ENCODE data around the gene MAST4.

MAST4 gene

GRCh38 chr5:67013719-67014118 lies 417.5 kb downstream of the MAST4 start:
- no peak for TF ChIP-seq EZH2phosphoT487 (IDR thresholded peaks at IDR 0.05; ENCODE audit: low read depth)
- TF ChIP-seq, protein P1, sequence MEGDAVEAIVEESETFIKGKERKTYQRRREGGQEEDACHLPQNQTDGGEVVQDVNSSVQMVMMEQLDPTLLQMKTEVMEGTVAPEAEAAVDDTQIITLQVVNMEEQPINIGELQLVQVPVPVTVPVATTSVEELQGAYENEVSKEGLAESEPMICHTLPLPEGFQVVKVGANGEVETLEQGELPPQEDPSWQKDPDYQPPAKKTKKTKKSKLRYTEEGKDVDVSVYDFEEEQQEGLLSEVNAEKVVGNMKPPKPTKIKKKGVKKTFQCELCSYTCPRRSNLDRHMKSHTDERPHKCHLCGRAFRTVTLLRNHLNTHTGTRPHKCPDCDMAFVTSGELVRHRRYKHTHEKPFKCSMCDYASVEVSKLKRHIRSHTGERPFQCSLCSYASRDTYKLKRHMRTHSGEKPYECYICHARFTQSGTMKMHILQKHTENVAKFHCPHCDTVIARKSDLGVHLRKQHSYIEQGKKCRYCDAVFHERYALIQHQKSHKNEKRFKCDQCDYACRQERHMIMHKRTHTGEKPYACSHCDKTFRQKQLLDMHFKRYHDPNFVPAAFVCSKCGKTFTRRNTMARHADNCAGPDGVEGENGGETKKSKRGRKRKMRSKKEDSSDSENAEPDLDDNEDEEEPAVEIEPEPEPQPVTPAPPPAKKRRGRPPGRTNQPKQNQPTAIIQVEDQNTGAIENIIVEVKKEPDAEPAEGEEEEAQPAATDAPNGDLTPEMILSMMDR (IDR thresholded peaks at IDR 0.05; ENCODE audit: low read depth, low read length) = no peak
- Histone ChIP-seq H3K36me3 (replicated peaks; ENCODE audit: low read depth, low read length) (no peaks in the 10 kb centered on the region), H4K20me1 (ENCODE audit: insufficient read depth, low read length) (no peaks in the 10 kb centered on the region), H3K9me3 (ENCODE audit: insufficient read depth, low read length) (no peaks in the 10 kb centered on the region), H3K79me2 (ENCODE audit: low read length) (no peaks in the 10 kb centered on the region), H3K27ac (ENCODE audit: low read length) (no peak overlapping the region), H3K4me3 (ENCODE audit: low read length) (no peak overlapping the region), H3K27me3 (ENCODE audit: low read depth, low read length) (no peaks in the 10 kb centered on the region), H3K4me1 (ENCODE audit: low read length) (no peaks in the 10 kb centered on the region), H3K9ac (ENCODE audit: low read length) (no peak overlapping the region), H3K4me2 (ENCODE audit: low read length) (no peak overlapping the region), H2AFZ (ENCODE audit: low read depth, low read length) (no peak overlapping the region)

DNA sequence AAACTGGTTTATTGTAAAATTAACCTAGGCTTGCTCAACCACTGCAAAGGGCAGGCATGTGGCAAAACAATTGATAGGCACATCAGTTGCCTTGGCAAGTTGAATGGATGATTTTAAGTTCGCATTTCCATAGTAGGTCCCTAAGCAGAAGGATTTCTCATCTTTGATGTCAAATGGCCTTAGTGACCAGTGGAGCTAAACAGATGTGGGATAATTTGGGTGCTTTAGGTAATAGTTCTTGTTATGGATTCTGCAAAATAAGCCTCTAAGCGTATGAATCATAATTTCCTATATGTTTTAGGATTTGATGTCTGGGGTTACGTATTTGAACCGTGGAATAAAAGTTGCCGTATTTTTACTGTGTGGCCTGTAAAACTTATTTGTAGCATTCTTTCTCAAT lies 418.0 kb downstream of the MAST4 start:
- no peaks in the 10 kb centered on the region for H3K79me2 ChIP-seq (ENCODE audit: low read length)
- H2AFZ ChIP-seq (ENCODE audit: low read depth, low read length) = no peak overlapping the region
- H3K36me3 ChIP-seq (replicated peaks; ENCODE audit: low read depth, low read length) = no peaks in the 10 kb centered on the region
- no peak overlapping the region for H3K9ac ChIP-seq (ENCODE audit: low read length)
- no peaks in the 10 kb centered on the region for H4K20me1 ChIP-seq (ENCODE audit: insufficient read depth, low read length)
- H3K27me3 ChIP-seq (ENCODE audit: low read depth, low read length) = no peaks in the 10 kb centered on the region
- no peaks in the 10 kb centered on the region for H3K9me3 ChIP-seq (ENCODE audit: insufficient read depth, low read length)
- no peak overlapping the region for H3K4me3 ChIP-seq (ENCODE audit: low read length)
- TF ChIP-seq, protein P1 (IDR thresholded peaks at IDR 0.05; ENCODE audit: low read depth, low read length) = no peak
- no peak for TF ChIP-seq EZH2phosphoT487 (IDR thresholded peaks at IDR 0.05; ENCODE audit: low read depth)
- no peak overlapping the region for H3K27ac ChIP-seq (ENCODE audit: low read length)
- H3K4me1 ChIP-seq (ENCODE audit: low read length) = no peaks in the 10 kb centered on the region
- no peak overlapping the region for H3K4me2 ChIP-seq (ENCODE audit: low read length)

DNA sequence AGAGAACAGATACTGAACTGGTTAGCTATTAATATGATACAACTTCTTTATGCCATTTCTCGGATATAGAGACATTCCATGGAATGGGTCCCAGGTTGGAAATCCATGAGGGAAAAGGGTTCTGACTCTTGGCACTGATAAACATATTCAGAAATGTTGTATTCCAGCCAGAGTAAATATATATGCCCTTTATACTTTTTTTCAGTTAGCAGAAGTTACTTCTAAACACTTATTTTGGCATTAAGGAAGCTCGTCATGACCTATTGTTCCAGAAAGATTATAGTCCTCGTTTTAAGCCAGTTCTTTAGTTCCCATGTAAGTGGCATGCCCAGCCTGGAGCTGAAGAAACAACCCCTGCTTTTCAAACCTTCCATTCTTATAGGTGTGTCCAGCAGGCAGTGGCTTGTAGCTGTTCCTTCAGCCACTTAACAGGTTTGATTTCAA lies 418.8 kb downstream of the MAST4 start:
- Histone ChIP-seq H4K20me1 (ENCODE audit: insufficient read depth, low read length) (no peaks in the 10 kb centered on the region), H3K4me1 (ENCODE audit: low read length) (no peaks in the 10 kb centered on the region), H2AFZ (ENCODE audit: low read depth, low read length) (no peak overlapping the region), H3K27me3 (ENCODE audit: low read depth, low read length) (no peaks in the 10 kb centered on the region), H3K79me2 (ENCODE audit: low read length) (no peaks in the 10 kb centered on the region), H3K36me3 (replicated peaks; ENCODE audit: low read depth, low read length) (no peaks in the 10 kb centered on the region), H3K4me3 (ENCODE audit: low read length) (no peak overlapping the region), H3K4me2 (ENCODE audit: low read length) (no peak overlapping the region), H3K9me3 (ENCODE audit: insufficient read depth, low read length) (no peaks in the 10 kb centered on the region), H3K27ac (ENCODE audit: low read length) (no peak overlapping the region), H3K9ac (ENCODE audit: low read length) (no peak overlapping the region)
- TF ChIP-seq, protein P1 (IDR thresholded peaks at IDR 0.05; ENCODE audit: low read depth, low read length) = no peak
- no peak for TF ChIP-seq EZH2phosphoT487 (IDR thresholded peaks at IDR 0.05; ENCODE audit: low read depth)

GRCh38 chr5:67015541-67016191 lies 419.5 kb downstream of the MAST4 start:
- Histone ChIP-seq H3K4me3 (ENCODE audit: low read length) (no peak overlapping the region), H3K27ac (ENCODE audit: low read length) (no peak overlapping the region), H3K4me2 (ENCODE audit: low read length) (no peak overlapping the region), H4K20me1 (ENCODE audit: insufficient read depth, low read length) (no peaks in the 10 kb centered on the region), H3K36me3 (replicated peaks; ENCODE audit: low read depth, low read length) (no peaks in the 10 kb centered on the region), H3K79me2 (ENCODE audit: low read length) (no peaks in the 10 kb centered on the region), H3K27me3 (ENCODE audit: low read depth, low read length) (no peaks in the 10 kb centered on the region), H3K4me1 (ENCODE audit: low read length) (no peaks in the 10 kb centered on the region), H3K9me3 (ENCODE audit: insufficient read depth, low read length) (no peaks in the 10 kb centered on the region), H3K9ac (ENCODE audit: low read length) (no peak overlapping the region), H2AFZ (ENCODE audit: low read depth, low read length) (no peak overlapping the region)
- no peak for TF ChIP-seq EZH2phosphoT487 (IDR thresholded peaks at IDR 0.05; ENCODE audit: low read depth)
- TF ChIP-seq, protein P1 (IDR thresholded peaks at IDR 0.05; ENCODE audit: low read depth, low read length) = no peak

Data from OCI-LY3 (cell line).